Panc1 (cell line): ENCODE measurements around the gene C22orf42. TPM values are rescaled to one million over a fixed set of nuclear protein-coding genes. Genes with fewer than 3 reads are reported as not detected.

Source experiments
- ATAC-seq: fragments of 200-7000 bp; cut with Tn5 transposase; 2 replicates; pipeline ENCODE4 v1.9.1; 2020; ENCODE audit warnings: mild to moderate bottlenecking, moderate library complexity
- BruUV-seq: library from RNA; stranded (reverse); fragments of 400-500 nt; replicated peaks from 2 replicates; lab custom pipeline; 2021; lab: Mats Ljungman, UMichigan
- CTCF ChIA-PET: fragments of 300-600 bp; sonication (Branson Sonifier 250); formaldehyde crosslinking; loops from one replicate; lab custom pipeline; 2022; ENCODE audit warnings: antibody characterized with exemption; lab: Charles Lee
- POLR2A ChIA-PET: fragments of 300-600 bp; sonication (Branson Sonifier 250); formaldehyde crosslinking; loops from one replicate; lab custom pipeline; 2022; ENCODE audit warnings: antibody characterized with exemption; lab: Charles Lee
- DNase-seq: peaks from one replicate; pipeline ENCODE4 v3.0.0-alpha.2; 2010; ENCODE audit warnings: low read depth, low spot score
- H3K27ac ChIP-seq: 2 replicates; pipeline ENCODE4 v1.5.1; 2011; ENCODE audit warnings: mild to moderate bottlenecking, low read length, inconsistent platforms
- H3K27me3 ChIP-seq: fragments of 200-500 bp; sonication (Bioruptor generic); 2 replicates; pipeline ENCODE4 v1.6.0; 2014; ENCODE audit warnings: low read length, inconsistent platforms; ENCODE audit not compliant: control insufficient read depth, insufficient read depth
- H3K36me3 ChIP-seq: fragments of 200-500 bp; sonication (Bioruptor generic); 2 replicates; pipeline ENCODE4 v1.5.1; 2014; ENCODE audit warnings: inconsistent platforms, mild to moderate bottlenecking, low read length, moderate library complexity; ENCODE audit not compliant: control insufficient read depth, insufficient read depth
- H3K4me1 ChIP-seq: 2 replicates; pipeline ENCODE4 v1.5.1; 2011; ENCODE audit warnings: inconsistent platforms, mild to moderate bottlenecking, low read length, moderate library complexity; ENCODE audit not compliant: control insufficient read depth, insufficient read depth
- H3K4me3 ChIP-seq, 2 experiments: 2 replicates each; pipeline ENCODE4 v1.5.1; 2011 to 2012; ENCODE audit warnings: low read depth in 2 of 2, low read length in 2 of 2, mild to moderate bottlenecking in 2 of 2, inconsistent platforms in 1 of 2, moderate library complexity in 1 of 2
- H3K9me3 ChIP-seq: fragments of 200-500 bp; sonication (Bioruptor generic); 2 replicates; pipeline ENCODE4 v1.5.1; 2014; ENCODE audit warnings: low read depth, mild to moderate bottlenecking, inconsistent platforms, low read length, moderate library complexity; ENCODE audit not compliant: control insufficient read depth, insufficient read depth
- POLR2AphosphoS5 ChIP-seq: IDR thresholded peaks from 2 replicates; pipeline ENCODE4 v1.6.1; 2012; ENCODE audit warnings: mild to moderate bottlenecking, low read depth, low read length, moderate library complexity
- REST ChIP-seq, 2 experiments: IDR thresholded peaks; 2 replicates each; pipeline ENCODE4 v1.6.1; 2011 to 2012; ENCODE audit warnings: low read depth in 2 of 2, control low read depth in 1 of 2, low read length in 1 of 2, mild to moderate bottlenecking in 1 of 2, moderate library complexity in 1 of 2; ENCODE audit not compliant: insufficient read depth in 1 of 2
- SIN3A ChIP-seq: IDR thresholded peaks from 2 replicates; pipeline ENCODE4 v1.6.1; 2012; ENCODE audit warnings: low read depth, mild to moderate bottlenecking, low read length, moderate library complexity, borderline replicate concordance; ENCODE audit not compliant: insufficient read depth
- TCF7L2 ChIP-seq: IDR thresholded peaks from 2 replicates; pipeline ENCODE4 v1.6.1; 2011; ENCODE audit warnings: mild to moderate bottlenecking, low read depth, low read length, inconsistent platforms
- in situ Hi-C: cut with HindIII; loops from 2 replicates; pipeline ENCODE4 v1.10.0; 2016; ENCODE audit warnings: low sequenced_read_pairs, low pct_unique_long_range_greater_than_20kb
- intact Hi-C: fragments of 100-400 bp; cut with micrococcal nuclease; formaldehyde crosslinking; loops from one replicate; pipeline ENCODE4 v1.10.0; 2022; ENCODE audit not compliant: unreplicated experiment
- total RNA-seq: library from RNA; stranded (reverse); gene quantifications from one replicate; pipeline ENCODE4 v1.2.1, GENCODE V29; 2021; ENCODE audit not compliant: unreplicated experiment
- TF ChIP-seq, protein P1 (sequence below): fragments of 450-650 bp; IDR thresholded peaks from 2 replicates; pipeline ENCODE4 v1.5.1; 2017; ENCODE audit warnings: mild to moderate bottlenecking

C22orf42 gene
- total RNA-seq, 1 experiment from 2014 or later = not detected

GRCh38 chr22:32202539-32203180 lies 43.6 kb upstream of the C22orf42 start:
- H3K36me3 ChIP-seq = no peaks in the 10 kb centered on the region; the same call in 1 of the 2 replicates
- intact Hi-C loops (no loop called here), in situ Hi-C loops (no loop called here)
- no peaks in the 10 kb centered on the region for H3K9me3 ChIP-seq
- no peak for TF ChIP-seq SIN3A
- TF ChIP-seq, protein P1, sequence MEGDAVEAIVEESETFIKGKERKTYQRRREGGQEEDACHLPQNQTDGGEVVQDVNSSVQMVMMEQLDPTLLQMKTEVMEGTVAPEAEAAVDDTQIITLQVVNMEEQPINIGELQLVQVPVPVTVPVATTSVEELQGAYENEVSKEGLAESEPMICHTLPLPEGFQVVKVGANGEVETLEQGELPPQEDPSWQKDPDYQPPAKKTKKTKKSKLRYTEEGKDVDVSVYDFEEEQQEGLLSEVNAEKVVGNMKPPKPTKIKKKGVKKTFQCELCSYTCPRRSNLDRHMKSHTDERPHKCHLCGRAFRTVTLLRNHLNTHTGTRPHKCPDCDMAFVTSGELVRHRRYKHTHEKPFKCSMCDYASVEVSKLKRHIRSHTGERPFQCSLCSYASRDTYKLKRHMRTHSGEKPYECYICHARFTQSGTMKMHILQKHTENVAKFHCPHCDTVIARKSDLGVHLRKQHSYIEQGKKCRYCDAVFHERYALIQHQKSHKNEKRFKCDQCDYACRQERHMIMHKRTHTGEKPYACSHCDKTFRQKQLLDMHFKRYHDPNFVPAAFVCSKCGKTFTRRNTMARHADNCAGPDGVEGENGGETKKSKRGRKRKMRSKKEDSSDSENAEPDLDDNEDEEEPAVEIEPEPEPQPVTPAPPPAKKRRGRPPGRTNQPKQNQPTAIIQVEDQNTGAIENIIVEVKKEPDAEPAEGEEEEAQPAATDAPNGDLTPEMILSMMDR = peak; percentile 76
- no peak for TF ChIP-seq REST (IDR thresholded peaks at IDR 0.05; ENCODE audit: insufficient read depth in 1 of 2, low read depth in 2 of 2, low read length in 1 of 2)
- peak; percentile 73 for TF ChIP-seq TCF7L2
- H3K4me3 ChIP-seq = peak overlapping the region; percentile 20 to 42
- H3K27me3 ChIP-seq = no peaks in the 10 kb centered on the region
- ChIA-PET CTCF (interaction anchor here (0.6 kb wide), 1 partner anchor 89 kb away, joined by 3 read pairs; no protein-coding TSS in a partner anchor), POLR2A (no interaction called here)
- DNase-seq = no peak
- H3K4me1 ChIP-seq = no peaks in the 10 kb centered on the region
- no peak overlapping the region for H3K27ac ChIP-seq
- no TSS peak for BruUV-seq
- ATAC-seq = peak; percentile 73

- H3K27me3 ChIP-seq = no peaks in the 10 kb centered on the region
- TF ChIP-seq TCF7L2 (no peak), POLR2AphosphoS5 (no peak), REST (IDR thresholded peaks at IDR 0.05; ENCODE audit: insufficient read depth in 1 of 2, low read depth in 2 of 2, low read length in 1 of 2) (no peak), SIN3A (no peak)
- TF ChIP-seq, protein P1 = no peak
- H3K36me3 ChIP-seq = no peaks in the 10 kb centered on the region; the same call in 1 of the 2 replicates
- H3K9me3 ChIP-seq = no peaks in the 10 kb centered on the region
- H3K27ac ChIP-seq = no peak overlapping the region
- BruUV-seq = no TSS peak
- ATAC-seq (no peak), DNase-seq (no peak)
- intact Hi-C loops (no loop called here), in situ Hi-C loops (no loop called here)
- CTCF ChIA-PET = interaction anchor here (0.6 kb wide), 1 partner anchor 90 kb away, joined by 3 read pairs; no protein-coding TSS in a partner anchor
- H3K4me3 ChIP-seq = no peak overlapping the region
- POLR2A ChIA-PET = no interaction called here
- no peaks in the 10 kb centered on the region for H3K4me1 ChIP-seq
These were observed 43.0 kb upstream of the C22orf42 start for GRCh38 chr22:32202161-32202538.
